Stimulated activated naive CD8-positive, alpha-beta T cell treated with anti-CD3 and anti-CD28 coated beads, Interleukin-15, amount 100 ng/mL, for 72 hours (primary cell): ENCODE results near the gene CBX8.
A peak's percentile ranks its signal among the peaks of the same experiment; 100 is the strongest.

Source experiments
- ATAC-seq: fragments of 150-1000 bp; cut with Tn5 transposase; 2 replicates; pipeline ENCODE4 v1.10.0; 2021; ENCODE audit warnings: mild to moderate bottlenecking, moderate library complexity
- DNase-seq, 2 donors: peaks; one replicate each; pipeline ENCODE4 v3.0.0; 2021 to 2022
- H3K27ac Mint-ChIP-seq, 2 donors: one replicate each; pipeline ENCODE4 v1.8.0; 2022; ENCODE audit warnings: mild to moderate bottlenecking in 2 of 2, mixed read lengths in 2 of 2, moderate library complexity in 2 of 2
- H3K27me3 Mint-ChIP-seq: one replicate; pipeline ENCODE4 v1.8.0; 2022; ENCODE audit warnings: mixed read lengths
- H3K4me1 Mint-ChIP-seq: one replicate; pipeline ENCODE4 v1.8.0; 2022; ENCODE audit warnings: mild to moderate bottlenecking, mixed read lengths
- H3K4me3 Mint-ChIP-seq, 2 donors: one replicate each; pipeline ENCODE4 v1.8.0; 2022; ENCODE audit warnings: mild to moderate bottlenecking in 2 of 2, mixed read lengths in 2 of 2, moderate library complexity in 1 of 2
- H3K9me3 Mint-ChIP-seq, 2 donors: one replicate each; pipeline ENCODE4 v1.8.0; 2022; ENCODE audit warnings: mixed read lengths in 2 of 2

The CBX8 gene

GRCh38 chr17:79785900-79786810, 10.7 kb downstream of the CBX8 start:
- no peak overlapping the region for H3K4me3 Mint-ChIP-seq
- DNase-seq (no peak), ATAC-seq (no peak)
- H3K9me3 Mint-ChIP-seq: no peaks in the 10 kb centered on the region
- peaks cover 30% of the 10 kb centered on the region for H3K4me1 Mint-ChIP-seq
- H3K27me3 Mint-ChIP-seq: peaks cover 81% of the 10 kb centered on the region
- H3K27ac Mint-ChIP-seq: no peak overlapping the region

- H3K27me3 Mint-ChIP-seq: peaks cover 81% of the 10 kb centered on the region
- no peaks in the 10 kb centered on the region for H3K9me3 Mint-ChIP-seq
- ATAC-seq: no peak
- H3K27ac Mint-ChIP-seq: no peak overlapping the region
- no peak overlapping the region for H3K4me3 Mint-ChIP-seq
- DNase-seq: no peak
- H3K4me1 Mint-ChIP-seq: peaks cover 30% of the 10 kb centered on the region
Observed at GRCh38 chr17:79785017-79785899, 11.6 kb downstream of the CBX8 start.

- peak overlapping the region in 1 of 2 donors; percentile 61 for H3K27ac Mint-ChIP-seq
- no peak for DNase-seq
- peaks cover 33% of the 10 kb centered on the region for H3K4me1 Mint-ChIP-seq
- no peak overlapping the region for H3K4me3 Mint-ChIP-seq
- no peak for ATAC-seq
- no peaks in the 10 kb centered on the region for H3K9me3 Mint-ChIP-seq
- H3K27me3 Mint-ChIP-seq: peaks cover 81% of the 10 kb centered on the region
Observed at GRCh38 chr17:79784353-79785016, 12.4 kb downstream of the CBX8 start.

- Mint-ChIP-seq H3K4me3 (no peak overlapping the region), H3K9me3 (no peaks in the 10 kb centered on the region), H3K27ac (peak overlapping the region in 1 of 2 donors; percentile 61), H3K27me3 (peaks cover 79% of the 10 kb centered on the region), H3K4me1 (peaks cover 39% of the 10 kb centered on the region)
- ATAC-seq: no peak
- no peak for DNase-seq
Observed at GRCh38 chr17:79783891-79784290, 13.0 kb downstream of the CBX8 start.

GRCh38 chr17:79781736-79782575, 14.9 kb downstream of the CBX8 start:
- H3K27ac Mint-ChIP-seq: peak overlapping the region in 1 of 2 donors; percentile 47
- ATAC-seq (no peak), DNase-seq (no peak)
- peaks cover 49% of the 10 kb centered on the region for H3K4me1 Mint-ChIP-seq
- H3K4me3 Mint-ChIP-seq: peak overlapping the region; percentile 55 to 63
- H3K9me3 Mint-ChIP-seq: no peaks in the 10 kb centered on the region
- peaks cover 71% of the 10 kb centered on the region for H3K27me3 Mint-ChIP-seq

- Mint-ChIP-seq H3K27ac (no peak overlapping the region), H3K4me1 (peaks cover 49% of the 10 kb centered on the region), H3K4me3 (peak overlapping the region; percentile 9 to 63), H3K27me3 (peaks cover 71% of the 10 kb centered on the region), H3K9me3 (no peaks in the 10 kb centered on the region)
- DNase-seq (no peak), ATAC-seq (no peak)
Observed at GRCh38 chr17:79781012-79781650, 15.7 kb downstream of the CBX8 start.

GRCh38 chr17:79779661-79780365, 17.1 kb downstream of the CBX8 start:
- Mint-ChIP-seq H3K9me3 (no peaks in the 10 kb centered on the region), H3K27me3 (peaks cover 72% of the 10 kb centered on the region), H3K4me1 (peaks cover 49% of the 10 kb centered on the region), H3K4me3 (peak overlapping the region; percentile 92 to 97), H3K27ac (no peak overlapping the region)
- ATAC-seq (no peak), DNase-seq (no peak)

GRCh38 chr17:79779084-79779529, 17.8 kb downstream of the CBX8 start:
- DNase-seq: no peak
- peak overlapping the region in 1 of 2 donors; percentile 6 for H3K27ac Mint-ChIP-seq
- peaks cover 79% of the 10 kb centered on the region for H3K27me3 Mint-ChIP-seq
- no peak for ATAC-seq
- H3K4me3 Mint-ChIP-seq: peak overlapping the region; percentile 92 to 97
- peaks cover 49% of the 10 kb centered on the region for H3K4me1 Mint-ChIP-seq
- H3K9me3 Mint-ChIP-seq: no peaks in the 10 kb centered on the region

GRCh38 chr17:79778504-79779083, 18.3 kb downstream of the CBX8 start:
- no peak for DNase-seq
- Mint-ChIP-seq H3K4me1 (peaks cover 49% of the 10 kb centered on the region), H3K9me3 (no peaks in the 10 kb centered on the region), H3K4me3 (peak overlapping the region; percentile 92 to 97), H3K27me3 (peaks cover 84% of the 10 kb centered on the region), H3K27ac (peak overlapping the region in 1 of 2 donors; percentile 6)
- peak; percentile 42 for ATAC-seq

- DNase-seq: peak; percentile 76 to 80
- Mint-ChIP-seq H3K4me3 (peak within 1 kb of the TSS; percentile 92 to 97), H3K27me3 (peaks cover 90% of the 10 kb centered on the region), H3K4me1 (peaks cover 49% of the 10 kb centered on the region), H3K9me3 (no peaks in the 10 kb centered on the region), H3K27ac (peak within 1 kb of the TSS in 1 of 2 donors; percentile 6)
- ATAC-seq: peak; percentile 80
Observed at GRCh38 chr17:79777894-79778503, 18.9 kb downstream of the CBX8 start, which contains the start of gene CBX2. TSS of gene CBX2 (plus strand) at chr17:79778148. CDS start at chr17:79778236, 88 bp downstream.

GRCh38 chr17:79777120-79777893, 19.6 kb downstream of the CBX8 start:
- H3K27me3 Mint-ChIP-seq: peaks cover 89% of the 10 kb centered on the region
- H3K9me3 Mint-ChIP-seq: no peaks in the 10 kb centered on the region
- peak; percentile 49 for ATAC-seq
- no peak overlapping the region for H3K27ac Mint-ChIP-seq
- DNase-seq: peak in 1 of 2 donors; percentile 46
- peaks cover 44% of the 10 kb centered on the region for H3K4me1 Mint-ChIP-seq
- peak overlapping the region; percentile 63 to 81 for H3K4me3 Mint-ChIP-seq

GRCh38 chr17:79776376-79777119, 20.3 kb downstream of the CBX8 start:
- no peak overlapping the region for H3K27ac Mint-ChIP-seq
- no peaks in the 10 kb centered on the region for H3K9me3 Mint-ChIP-seq
- ATAC-seq (no peak), DNase-seq (no peak)
- H3K4me3 Mint-ChIP-seq: peak overlapping the region; percentile 1 to 81
- peaks cover 89% of the 10 kb centered on the region for H3K27me3 Mint-ChIP-seq
- peaks cover 36% of the 10 kb centered on the region for H3K4me1 Mint-ChIP-seq
